GM12878 (cell line): ENCODE measurements around the gene TNFAIP8L2. TPM values are rescaled to one million over a fixed set of nuclear protein-coding genes. Genes with fewer than 3 reads are reported as not detected.

Source experiments
- ATAC-seq: fragments of 200-7000 bp; cut with Tn5 transposase; 3 replicates; pipeline ENCODE4 v1.9.1; 2020; ENCODE audit warnings: mild to moderate bottlenecking, moderate library complexity
- BruUV-seq: library from RNA; stranded (reverse); fragments of 400-500 nt; replicated peaks from 2 replicates; lab custom pipeline; 2021; lab: Mats Ljungman, UMichigan
- CTCF ChIA-PET: fragments of 300-600 bp; sonication (Branson Sonifier 250); formaldehyde crosslinking; extraction: SDS; loops from one replicate; lab custom pipeline; 2021; ENCODE audit warnings: inconsistent platforms; lab: Yijun Ruan, JAX
- POLR2A ChIA-PET: fragments of 350-600 bp; formaldehyde crosslinking; extraction: SDS; loops from one replicate; lab custom pipeline; 2021; ENCODE audit warnings: inconsistent platforms; lab: Charles Lee
- RAD21 ChIA-PET: fragments of 300-600 bp; sonication (Branson Sonifier 250); formaldehyde crosslinking; loops from one replicate; lab custom pipeline; 2023; ENCODE audit warnings: antibody characterized with exemption; ENCODE audit not compliant: unreplicated experiment; lab: Charles Lee
- SMC1A ChIA-PET: fragments of 300-600 bp; sonication (Branson Sonifier 250); formaldehyde crosslinking; loops from one replicate; lab custom pipeline; 2023; ENCODE audit not compliant: unreplicated experiment, uncharacterized antibody; lab: Charles Lee
- DNase-seq: peaks from one replicate; pipeline ENCODE4 v3.0.0-alpha.2; 2011; ENCODE audit warnings: low read depth, low spot score
- FAIRE-seq: peaks from 3 replicates; lab custom pipeline; 2011; peaks lifted over from hg19 to GRCh38; lab: Jason Lieb, UNC
- H2AFZ ChIP-seq: 2 replicates; pipeline ENCODE4 v1.6.0; 2011; ENCODE audit warnings: low read depth, low read length, control low read depth; ENCODE audit not compliant: control insufficient read depth
- H3K27ac ChIP-seq: 2 replicates; pipeline ENCODE4 v1.5.1; 2011; ENCODE audit warnings: control low read depth; ENCODE audit not compliant: control insufficient read depth, insufficient read depth
- H3K27me3 ChIP-seq, 2 experiments: replicated peaks in 1 of 2; 2 replicates each; pipeline versions ENCODE4 v1.6.0 to v1.6.1; 2011; ENCODE audit warnings: low read length in 1 of 2; ENCODE audit not compliant: control insufficient read depth in 2 of 2, insufficient read depth in 2 of 2
- H3K36me3 ChIP-seq, 2 experiments: 2 replicates each; pipeline ENCODE4 v1.5.1; 2011; ENCODE audit warnings: low read length in 1 of 2; ENCODE audit not compliant: control insufficient read depth in 2 of 2, insufficient read depth in 2 of 2
- H3K4me1 ChIP-seq: 2 replicates; pipeline ENCODE4 v1.6.1; 2011; ENCODE audit warnings: mild to moderate bottlenecking, low read length, moderate library complexity, mixed read lengths; ENCODE audit not compliant: control insufficient read depth, insufficient read depth
- H3K4me2 ChIP-seq: 2 replicates; pipeline ENCODE4 v1.6.0; 2011; ENCODE audit warnings: control low read depth; ENCODE audit not compliant: control insufficient read depth, insufficient read depth
- H3K4me3 ChIP-seq: fragments of 200-600 bp; sonication (generic); 2 replicates; pipeline ENCODE4 v1.5.1; 2016
- H3K79me2 ChIP-seq: 2 replicates; pipeline ENCODE4 v1.6.0; 2011; ENCODE audit warnings: low read length; ENCODE audit not compliant: control insufficient read depth, insufficient read depth
- H3K9ac ChIP-seq: 2 replicates; pipeline ENCODE4 v1.8.0; 2011; ENCODE audit warnings: low read length, control low read depth, mixed read lengths; ENCODE audit not compliant: control insufficient read depth, insufficient read depth
- H3K9me3 ChIP-seq: replicated peaks from 3 replicates; pipeline ENCODE4 v1.5.1; 2011; ENCODE audit warnings: mild to moderate bottlenecking, low read length; ENCODE audit not compliant: control insufficient read depth, insufficient read depth
- H4K20me1 ChIP-seq: 2 replicates; pipeline ENCODE4 v1.6.0; 2011; ENCODE audit not compliant: control insufficient read depth, insufficient read depth
- CHD4 ChIP-seq: fragments of 200-600 bp; sonication (generic); IDR thresholded peaks from 2 replicates; pipeline ENCODE4 v1.6.1; 2016; ENCODE audit warnings: mild to moderate bottlenecking
- SPI1 ChIP-seq: IDR thresholded peaks from 2 replicates; pipeline ENCODE4 v1.6.1; 2011; ENCODE audit warnings: low read depth, mild to moderate bottlenecking, low read length, moderate library complexity, borderline replicate concordance; ENCODE audit not compliant: insufficient read depth
- TCF3 ChIP-seq: IDR thresholded peaks from 2 replicates; pipeline ENCODE4 v1.6.1; 2012; ENCODE audit warnings: low read depth, mild to moderate bottlenecking, low read length, borderline replicate concordance; ENCODE audit not compliant: insufficient read depth
- YBX1 ChIP-seq: fragments of 450-650 bp; IDR thresholded peaks from 2 replicates; pipeline ENCODE4 v1.6.1; 2016; ENCODE audit warnings: antibody characterized with exemption
- WGBS: methylation state at CpG from one replicate; pipeline ENCODE4 v1.1.6; 2016; ENCODE audit warnings: low lambda C conversion rate; ENCODE audit not compliant: insufficient replicate concordance, insufficient coverage; ENCODE audit errors: missing lambda C conversion rate; 5-methylcytosine and 5-hydroxymethylcytosine counted together
- in situ Hi-C: fragments of 300-500 bp; cut with MboI; formaldehyde crosslinking; loops from 9 replicates; pipeline ENCODE4 v1.14.3; 2018; ENCODE audit warnings: mixed read lengths
- intact Hi-C: fragments of 100-400 bp; cut with micrococcal nuclease; formaldehyde crosslinking; loops from one replicate; pipeline ENCODE4 v1.14.2; 2022; ENCODE audit not compliant: unreplicated experiment
- polyA plus RNA-seq, 11 experiments: library from polyadenylated mRNA; depleted of rRNA in 4 of 11; unstranded in 6 of 11; stranded (reverse) in 5 of 11; fragments of >200 nt; fragmentation: Nextera tagmentation in 4 of 11; fragmentation: Illumina TruSeq in 1 of 11; extraction: Ambion mirVana in 4 of 11; extraction: Trizol in 1 of 11; gene quantifications; 1 replicate in 1 of 11; 2 replicates in 10 of 11; pipeline versions ENCODE4 v1.2.1 to v1.2.3, GENCODE V29; 2011 to 2016; ENCODE audit warnings: inconsistent platforms in 2 of 11, missing spikeins in 2 of 11, low read depth in 1 of 11
- total RNA-seq, 4 experiments: library from RNA; depleted of rRNA in 3 of 4; stranded (reverse); fragments of >200 nt in 3 of 4; fragmentation: Illumina TruSeq in 1 of 4; extraction: Trizol in 1 of 4; gene quantifications; 2 replicates each; pipeline versions ENCODE4 v1.2.1 to v1.2.3, GENCODE V29; 2013 to 2021
- TF ChIP-seq, protein P1 (sequence below): IDR thresholded peaks from 2 replicates; pipeline ENCODE4 v1.6.1; 2011; ENCODE audit warnings: mild to moderate bottlenecking, low read depth, low read length, moderate library complexity; ENCODE audit not compliant: insufficient replicate concordance

TNFAIP8L2 gene
- total and polyA plus RNA-seq, 10 of the 15 experiments (the other 5 are each of a cell fraction or from before 2014, with no cell fraction given), result 5.4 to 26.3 (median 14.2) TPM

DNA sequence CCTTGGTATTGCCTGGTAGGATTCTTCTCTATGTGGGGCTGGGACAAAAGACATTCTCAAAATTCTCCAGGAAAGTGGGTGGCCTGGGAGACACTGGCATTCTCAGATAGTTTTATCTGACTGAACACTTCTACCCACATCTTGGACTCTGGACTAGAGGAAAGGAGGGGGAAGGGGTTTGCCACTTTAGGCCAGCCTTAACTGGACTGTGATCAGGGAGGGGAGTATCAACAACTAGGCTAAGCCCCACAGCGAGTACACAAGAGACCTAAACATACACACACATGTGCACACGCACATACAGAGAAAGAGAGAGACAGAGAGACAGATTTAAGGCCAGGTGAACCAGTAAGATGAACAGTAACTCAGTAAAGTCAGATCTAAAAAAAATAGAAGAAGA is 8.8 kb upstream of the TNFAIP8L2 start:
- no peaks in the 10 kb centered on the region for H3K79me2 ChIP-seq
- no TSS peak for BruUV-seq
- no peak for TF ChIP-seq CHD4
- TF ChIP-seq SPI1, result no peak
- TF ChIP-seq, protein P1, sequence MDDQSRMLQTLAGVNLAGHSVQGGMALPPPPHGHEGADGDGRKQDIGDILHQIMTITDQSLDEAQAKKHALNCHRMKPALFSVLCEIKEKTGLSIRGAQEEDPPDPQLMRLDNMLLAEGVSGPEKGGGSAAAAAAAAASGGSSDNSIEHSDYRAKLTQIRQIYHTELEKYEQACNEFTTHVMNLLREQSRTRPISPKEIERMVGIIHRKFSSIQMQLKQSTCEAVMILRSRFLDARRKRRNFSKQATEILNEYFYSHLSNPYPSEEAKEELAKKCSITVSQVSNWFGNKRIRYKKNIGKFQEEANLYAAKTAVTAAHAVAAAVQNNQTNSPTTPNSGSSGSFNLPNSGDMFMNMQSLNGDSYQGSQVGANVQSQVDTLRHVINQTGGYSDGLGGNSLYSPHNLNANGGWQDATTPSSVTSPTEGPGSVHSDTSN, result no peak
- TF ChIP-seq TCF3, result no peak
- no peak for TF ChIP-seq YBX1
- in situ Hi-C loops, result no loop called here
- ChIA-PET RAD21 (interaction anchor here (1.4 kb wide), 2 partner anchors 9 to 104 kb away, joined by 4 to 8 read pairs; partner anchors contain the start of gene TNFAIP8L2), SMC1A (interaction anchor here (1.4 to 2.2 kb wide), 2 partner anchors 11 to 123 kb away, joined by 4 to 5 read pairs; no protein-coding TSS in a partner anchor), POLR2A (no interaction called here), CTCF (interaction anchor here (1.6 to 1.8 kb wide), 2 partner anchors 9 to 48 kb away, joined by 6 to 10 read pairs; partner anchors contain the start of gene TNFAIP8L2)
- peaks cover 0 to 8% of the 10 kb centered on the region in 2 experiments for H3K27me3 ChIP-seq
- ATAC-seq, result no peak
- H3K36me3 ChIP-seq, result no peaks in the 10 kb centered on the region
- H3K4me3 ChIP-seq, result no peak overlapping the region
- no peak overlapping the region for H2AFZ ChIP-seq
- no peaks in the 10 kb centered on the region; the same call in 1 of the 2 replicates for H4K20me1 ChIP-seq
- no peaks in the 10 kb centered on the region; the same call in 1 of the 2 replicates for H3K4me1 ChIP-seq
- H3K4me2 ChIP-seq, result no peak overlapping the region
- intact Hi-C loops, result no loop called here
- no peak for FAIRE-seq
- no peak overlapping the region for H3K9ac ChIP-seq
- H3K27ac ChIP-seq, result no peak overlapping the region
- no peaks in the 10 kb centered on the region for H3K9me3 ChIP-seq
- WGBS, result 47% methylated on average over 2 of the region's 2 CpGs
- no peak for DNase-seq
